ACC112 (cell line): ENCODE data around the gene FAM3A.
"Not testable (repeated sequence)": the region's sequence is repeated elsewhere in the genome, so short reads cannot be mapped to it uniquely, and the experiment has no call there.

ENCODE experiments used
- H2AFZ ChIP-seq: fragments of 200-600 bp; sonication (generic); one replicate; pipeline ENCODE4 v1.6.0; 2017; ENCODE audit warnings: antibody characterized with exemption, low read length; ENCODE audit not compliant: unreplicated experiment
- H3K27ac ChIP-seq: fragments of 200-600 bp; sonication (generic); 2 replicates; pipeline ENCODE4 v1.5.1; 2014; ENCODE audit warnings: low read depth, mild to moderate bottlenecking, antibody characterized with exemption, low read length, moderate library complexity
- H3K27me3 ChIP-seq: fragments of 200-600 bp; sonication (generic); 2 replicates; pipeline ENCODE4 v1.6.1; 2014; ENCODE audit warnings: mild to moderate bottlenecking, antibody characterized with exemption, low read length, moderate library complexity, mixed read lengths; ENCODE audit not compliant: insufficient read depth
- H3K36me3 ChIP-seq: fragments of 200-600 bp; sonication (generic); 2 replicates; pipeline ENCODE4 v1.6.1; 2016; ENCODE audit warnings: mild to moderate bottlenecking, antibody characterized with exemption, low read length, moderate library complexity, mixed read lengths; ENCODE audit not compliant: insufficient read depth
- H3K4me1 ChIP-seq: fragments of 200-600 bp; sonication (generic); one replicate; pipeline ENCODE4 v1.6.1; 2016; ENCODE audit warnings: low read length, mixed read lengths; ENCODE audit not compliant: insufficient read depth, unreplicated experiment, control insufficient read depth
- H3K4me3 ChIP-seq: fragments of 200-600 bp; sonication (generic); 2 replicates; pipeline ENCODE4 v1.5.1; 2014; ENCODE audit warnings: mild to moderate bottlenecking, low read depth, low read length
- H3K79me2 ChIP-seq: fragments of 200-600 bp; sonication (generic); one replicate; pipeline ENCODE4 v1.6.0; 2016; ENCODE audit warnings: low read length; ENCODE audit not compliant: control insufficient read depth, unreplicated experiment, insufficient read depth

FAM3A gene

GRCh38 chrX:154515966-154516655 lies at the start of gene FAM3A:
Gene FAM3A (minus strand): TSS chrX:154516232. CDS start chrX:154515772, 460 bp downstream.
- peak within 1 kb of the TSS; percentile 53 for H3K27ac ChIP-seq
- H3K4me3 ChIP-seq, result peak within 1 kb of the TSS; percentile 84
- H3K79me2 ChIP-seq, result peaks cover 8% of the 10 kb centered on the region
- no peaks in the 10 kb centered on the region for H3K4me1 ChIP-seq
- H3K27me3 ChIP-seq, result no peaks in the 10 kb centered on the region
- peak within 1 kb of the TSS; percentile 91 for H2AFZ ChIP-seq
- no peaks in the 10 kb centered on the region for H3K36me3 ChIP-seq

- not testable (repeated sequence) for H3K36me3 ChIP-seq, H3K4me1 ChIP-seq, H3K27me3 ChIP-seq, H3K27ac ChIP-seq, H2AFZ ChIP-seq, H3K79me2 ChIP-seq, H3K4me3 ChIP-seq
These were observed 46.3 kb upstream of the FAM3A start for GRCh38 chrX:154562295-154562694.

GRCh38 chrX:154560326-154560725 lies 44.3 kb upstream of the FAM3A start:
- not testable (repeated sequence) for H3K36me3 ChIP-seq, H3K4me1 ChIP-seq, H3K27ac ChIP-seq, H3K4me3 ChIP-seq, H3K79me2 ChIP-seq, H3K27me3 ChIP-seq, H2AFZ ChIP-seq

- not testable (repeated sequence) for H3K27me3 ChIP-seq, H3K4me3 ChIP-seq, H2AFZ ChIP-seq, H3K79me2 ChIP-seq, H3K36me3 ChIP-seq, H3K4me1 ChIP-seq, H3K27ac ChIP-seq
These were observed 42.9 kb upstream of the FAM3A start for GRCh38 chrX:154558896-154559295.

GRCh38 chrX:154558060-154558690 lies 42.1 kb upstream of the FAM3A start:
- H3K4me1 ChIP-seq, H3K27me3 ChIP-seq, H3K79me2 ChIP-seq, H3K36me3 ChIP-seq, H3K4me3 ChIP-seq, H2AFZ ChIP-seq, H3K27ac ChIP-seq: not testable (repeated sequence)

- H2AFZ ChIP-seq, H3K4me3 ChIP-seq, H3K27me3 ChIP-seq, H3K36me3 ChIP-seq, H3K27ac ChIP-seq: not testable (repeated sequence)
- peaks cover 42% of the 10 kb centered on the region for H3K79me2 ChIP-seq
- H3K4me1 ChIP-seq, result peaks cover 12% of the 10 kb centered on the region
These were observed 36.2 kb upstream of the FAM3A start for GRCh38 chrX:154552112-154552806.

- Histone ChIP-seq H3K79me2 (peaks cover 56% of the 10 kb centered on the region), H3K27ac (no peak overlapping the region), H3K4me1 (peaks cover 14% of the 10 kb centered on the region), H3K4me3 (peak overlapping the region; percentile 49), H3K36me3 (no peaks in the 10 kb centered on the region; the same call in 1 of the 2 replicates), H2AFZ (no peak overlapping the region), H3K27me3 (no peaks in the 10 kb centered on the region)
These were observed 33.7 kb upstream of the FAM3A start for GRCh38 chrX:154549766-154550165.

GRCh38 chrX:154548028-154548316 lies 31.9 kb upstream of the FAM3A start:
- no peak overlapping the region for H2AFZ ChIP-seq
- peaks cover 58% of the 10 kb centered on the region for H3K79me2 ChIP-seq
- H3K36me3 ChIP-seq, result no peaks in the 10 kb centered on the region; the same call in 1 of the 2 replicates
- H3K27me3 ChIP-seq, result no peaks in the 10 kb centered on the region
- H3K4me1 ChIP-seq, result peaks cover 24% of the 10 kb centered on the region
- H3K27ac ChIP-seq, result peak overlapping the region; percentile 90
- peak overlapping the region; percentile 84 for H3K4me3 ChIP-seq

- Histone ChIP-seq H3K4me3 (peak within 1 kb of the TSS; percentile 84), H3K4me1 (peaks cover 30% of the 10 kb centered on the region), H3K36me3 (no peaks in the 10 kb centered on the region; the same call in 1 of the 2 replicates), H2AFZ (peak within 1 kb of the TSS; percentile 13), H3K27me3 (no peaks in the 10 kb centered on the region), H3K27ac (peak within 1 kb of the TSS; percentile 90), H3K79me2 (peaks cover 60% of the 10 kb centered on the region)
These were observed 31.4 kb upstream of the FAM3A start, which contains the start of gene IKBKG for GRCh38 chrX:154547245-154548027. Gene IKBKG (plus strand): TSS chrX:154547620. CDS start chrX:154552003, 4,383 bp downstream.

- Histone ChIP-seq H3K79me2 (peaks cover 55% of the 10 kb centered on the region), H3K27ac (peak within 1 kb of the TSS; percentile 90), H3K4me1 (peaks cover 36% of the 10 kb centered on the region), H3K4me3 (peak within 1 kb of the TSS; percentile 84), H2AFZ (peak within 1 kb of the TSS; percentile 13), H3K27me3 (no peaks in the 10 kb centered on the region), H3K36me3 (no peaks in the 10 kb centered on the region; the same call in 1 of the 2 replicates)
These were observed 30.6 kb upstream of the FAM3A start, which contains the start of gene G6PD for GRCh38 chrX:154546354-154547244. Gene G6PD (minus strand): TSS chrX:154546846. CDS start chrX:154546155, 691 bp downstream.
